Measurements from ENCODE around the gene ATP5PO. TPM values are rescaled to one million over a fixed set of nuclear protein-coding genes. Genes with fewer than 3 reads are reported as not detected.

The ATP5PO gene
- total and polyA plus RNA-seq, 2 of the 8 experiments (the other 6 are each of a cell fraction or from before 2014, with no cell fraction given) = 251 to 267 TPM

GRCh38 chr21:33917421-33917820, 1.8 kb upstream of the ATP5PO start:
- no peak overlapping the region for H3K4me3 ChIP-seq (ENCODE audit: extremely low read depth in 1 of 4, insufficient read depth in 2 of 4, low read depth in 3 of 4, low read length in 4 of 4)
- peaks cover 0 to 4% (median 1%) of the 10 kb centered on the region in 4 experiments; a peak in 1 of 7 replicates for H3K4me1 ChIP-seq (replicated peaks in 1 of 4; ENCODE audit: control insufficient read depth in 3 of 4, insufficient read depth in 4 of 4, low read length in 3 of 4)
- H3K79me2 ChIP-seq (ENCODE audit: control insufficient read depth in 1 of 2, insufficient read depth in 2 of 2, low read length in 2 of 2) = peaks cover 4 to 31% of the 10 kb centered on the region in 2 experiments; a peak in 3 of 4 replicates
- H3K23ac ChIP-seq (ENCODE audit: insufficient read length) = no peak overlapping the region
- H2BK15ac ChIP-seq (ENCODE audit: low read length) = no peak overlapping the region
- H3K56ac ChIP-seq (replicated peaks; ENCODE audit: insufficient read length, low read depth, low read length) = no peak overlapping the region
- no peak for DNase-seq (ENCODE audit: low read depth in 1 of 2, low spot score in 2 of 2)
- no peak overlapping the region for H2BK120ac ChIP-seq (replicated peaks; ENCODE audit: low read depth, low read length)
- H4K8ac ChIP-seq (ENCODE audit: extremely low read depth, insufficient read depth, low read length) = no peak overlapping the region
- H4K91ac ChIP-seq (replicated peaks; ENCODE audit: insufficient read length, low read length) = no peak overlapping the region
- no peak overlapping the region for H3K4ac ChIP-seq (replicated peaks; ENCODE audit: insufficient read length, low read depth, low read length)
- CTCF ChIA-PET (ENCODE audit: partially characterized antibody) = interaction anchor here (8.4 kb wide), 1 partner anchor 431 kb away, joined by 119 read pairs; no protein-coding TSS in a partner anchor
- no peak overlapping the region for H3K9ac ChIP-seq (replicated peaks in 1 of 4; ENCODE audit: extremely low read depth in 1 of 4, low read depth in 3 of 4, low read length in 3 of 4)
- H3K4me2 ChIP-seq (ENCODE audit: insufficient read depth in 1 of 2, low read depth in 2 of 2, low read length in 2 of 2) = no peak overlapping the region
- H3K79me1 ChIP-seq (ENCODE audit: low read depth, low read length) = no peaks in the 10 kb centered on the region; the same call in 1 of the 2 replicates
- POLR2A ChIA-PET (ENCODE audit: partially characterized antibody) = interaction anchor here (1.1 kb wide), 1 partner anchor 14 kb away, joined by 3 read pairs; no protein-coding TSS in a partner anchor
- H3K14ac ChIP-seq (ENCODE audit: insufficient read length) = no peak overlapping the region
- WGBS, 2 experiments (ENCODE audit: extremely low coverage in 1 of 2, insufficient coverage in 1 of 2, insufficient read length in 1 of 2, insufficient replicate concordance in 2 of 2, low coverage in 1 of 2, low lambda C conversion rate in 2 of 2, missing lambda C conversion rate in 1 of 2) = 89% methylated on average over 4 of the region's 4 CpGs; no CpG with 5 or more reads in 1 of the 2 experiments
- H2AFZ ChIP-seq (ENCODE audit: low read length) = no peak overlapping the region
- H3K23me2 ChIP-seq (ENCODE audit: low read depth, low read length) = peaks cover 2% of the 10 kb centered on the region; the same call in 1 of the 2 replicates
- no peak overlapping the region for H2BK5ac ChIP-seq (ENCODE audit: low read depth, low read length)
- no peak overlapping the region for H3K18ac ChIP-seq (ENCODE audit: extremely low read depth, low read length)
- no peak overlapping the region for H3K27ac ChIP-seq (ENCODE audit: low read depth, low read length)
- no peak overlapping the region for H2BK12ac ChIP-seq (ENCODE audit: low read depth, low read length)
- H2BK20ac ChIP-seq (ENCODE audit: low read length) = no peak overlapping the region
- peaks cover 2 to 15% (median 11%) of the 10 kb centered on the region in 4 experiments; a peak in 6 of 8 replicates for H3K36me3 ChIP-seq (ENCODE audit: control insufficient read depth in 2 of 4, insufficient read depth in 4 of 4, low read length in 3 of 4)
- H4K5ac ChIP-seq (ENCODE audit: insufficient read length, low read depth, low read length) = no peak overlapping the region
- H2AK5ac ChIP-seq (ENCODE audit: low read depth, low read length) = no peak overlapping the region
- peaks cover 0 to 2% of the 10 kb centered on the region in 2 experiments for H4K20me1 ChIP-seq (replicated peaks in 1 of 2; ENCODE audit: control insufficient read depth in 1 of 2, insufficient read depth in 2 of 2, low read length in 2 of 2)
- H3K27me3 ChIP-seq (replicated peaks in 1 of 4; ENCODE audit: control insufficient read depth in 3 of 4, extremely low read depth in 1 of 4, insufficient read depth in 3 of 4, low read length in 3 of 4) = no peaks in the 10 kb centered on the region
- no peaks in the 10 kb centered on the region for H3K9me3 ChIP-seq (ENCODE audit: insufficient read depth in 2 of 2, low read depth in 1 of 2, low read length in 1 of 2)
- FAIRE-seq = no peak
- TF ChIP-seq SP2 (IDR thresholded peaks at IDR 0.05; ENCODE audit: low read length) (no peak), CHD1 (IDR thresholded peaks at IDR 0.05; ENCODE audit: low read depth, low read length) (no peak), PHF8 (conservative IDR thresholded peaks at IDR 0.05; ENCODE audit: low read depth, low read length) (no peak), USF2 (IDR thresholded peaks at IDR 0.05; ENCODE audit: low read length) (no peak), BRCA1 (IDR thresholded peaks at IDR 0.05; ENCODE audit: low read depth, low read length) (no peak), SIN3A (conservative IDR thresholded peaks at IDR 0.05 in 1 of 2, IDR thresholded peaks at IDR 0.05 in 1 of 2; ENCODE audit: low read depth in 1 of 2, low read length in 2 of 2) (no peak), RFX5 (IDR thresholded peaks at IDR 0.05; ENCODE audit: borderline replicate concordance, low read depth, low read length) (no peak), TAF7 (optimal IDR thresholded peaks at IDR 0.05; ENCODE audit: borderline replicate concordance, low read depth, low read length) (no peak), CEBPB (IDR thresholded peaks at IDR 0.05; ENCODE audit: low read depth, low read length) (no peak), BCL11A (IDR thresholded peaks at IDR 0.05; ENCODE audit: low read depth in 2 of 2, low read length in 2 of 2) (no peak), POLR2AphosphoS5 (IDR thresholded peaks at IDR 0.05; ENCODE audit: low read depth, low read length) (no peak), SAP30 (IDR thresholded peaks at IDR 0.05; ENCODE audit: insufficient read depth, insufficient replicate concordance, low read length) (no peak), POU5F1 (IDR thresholded peaks at IDR 0.05; ENCODE audit: low read depth, low read length) (no peak)
